Right renal pelvis (tissue), 4 donors: ENCODE results near the gene EFNB2. TPM values are rescaled to one million over a fixed set of nuclear protein-coding genes. Genes with fewer than 3 reads are reported as not detected.

Experiments used
- DNase-seq, 4 donors: peaks; one replicate each; pipeline ENCODE4 v3.0.0-alpha.2; 2013; ENCODE audit warnings: low read depth in 4 of 4, low spot score in 3 of 4, missing footprints in 1 of 4
- polyA plus RNA-seq, 4 donors: library from polyadenylated mRNA; unstranded; fragments of 120-200 nt; gene quantifications; one replicate each; pipeline ENCODE4 v1.2.1, GENCODE V29; 2013; ENCODE audit not compliant: insufficient read length in 4 of 4

EFNB2 gene
- polyA plus RNA-seq, 4 donors: 140 to 159 (median 147) TPM

- DNase-seq: no peak
Observed at GRCh38 chr13:106489849-106490568, 45.5 kb downstream of the EFNB2 start.

GRCh38 chr13:106488686-106489085 is 46.8 kb downstream of the EFNB2 start:
- no peak for DNase-seq

GRCh38 chr13:106488076-106488475 is 47.4 kb downstream of the EFNB2 start:
- no peak for DNase-seq

- no peak for DNase-seq
Observed at GRCh38 chr13:106487129-106487528, 48.3 kb downstream of the EFNB2 start.

- DNase-seq: no peak
Observed at GRCh38 chr13:106486287-106486686, 49.2 kb downstream of the EFNB2 start.

GRCh38 chr13:106484537-106485193 is 50.8 kb downstream of the EFNB2 start:
- no peak for DNase-seq

GRCh38 chr13:106484084-106484483 is 51.4 kb downstream of the EFNB2 start:
- DNase-seq: no peak

- DNase-seq: no peak
Observed at GRCh38 chr13:106481919-106482318, 53.5 kb downstream of the EFNB2 start.

GRCh38 chr13:106480351-106480910 is 55.0 kb downstream of the EFNB2 start:
- DNase-seq: no peak

- no peak for DNase-seq
Observed at GRCh38 chr13:106479929-106480328, 55.5 kb downstream of the EFNB2 start.

- no peak for DNase-seq
Observed at GRCh38 chr13:106478116-106478515, 57.3 kb downstream of the EFNB2 start.

GRCh38 chr13:106477303-106477702 is 58.2 kb downstream of the EFNB2 start:
- DNase-seq: no peak

- DNase-seq: no peak
Observed at GRCh38 chr13:106475852-106476251, 59.6 kb downstream of the EFNB2 start.

GRCh38 chr13:106474912-106475311 is 60.5 kb downstream of the EFNB2 start:
- no peak for DNase-seq

GRCh38 chr13:106473154-106473553 is 62.3 kb downstream of the EFNB2 start:
- DNase-seq: no peak

- no peak for DNase-seq
Observed at GRCh38 chr13:106472621-106473020, 62.8 kb downstream of the EFNB2 start.

GRCh38 chr13:106471957-106472543 is 63.4 kb downstream of the EFNB2 start:
- DNase-seq: no peak

GRCh38 chr13:106470576-106470975 is 64.9 kb downstream of the EFNB2 start:
- no peak for DNase-seq

- no peak for DNase-seq
Observed at GRCh38 chr13:106468744-106469590, 66.5 kb downstream of the EFNB2 start.

- no peak for DNase-seq
Observed at GRCh38 chr13:106468207-106468606, 67.3 kb downstream of the EFNB2 start.
